GM23338 (cell line): Measurements from ENCODE around the gene WWOX. TPM values are rescaled to one million over a fixed set of nuclear protein-coding genes. Genes with fewer than 3 reads are reported as not detected.

ENCODE experiments used
- ATAC-seq: fragments of 200-7000 bp; cut with Tn5 transposase; 3 replicates; pipeline ENCODE4 v1.9.1; 2020
- DNase-seq: peaks from one replicate; pipeline ENCODE4 v3.0.0-alpha.2; 2015; ENCODE audit warnings: low spot score
- H2AFZ ChIP-seq: fragments of 200-600 bp; sonication (generic); 2 replicates; pipeline ENCODE4 v1.8.0; 2016; ENCODE audit warnings: antibody characterized with exemption, mild to moderate bottlenecking, moderate library complexity
- H3F3A ChIP-seq: fragments of 200-600 bp; sonication (generic); replicated peaks from 2 replicates; pipeline ENCODE4 v1.8.0; 2017; ENCODE audit warnings: antibody characterized with exemption, mixed run types, low read depth
- H3K27ac ChIP-seq: fragments of 200-600 bp; sonication (generic); 2 replicates; pipeline ENCODE4 v1.6.1; 2016; ENCODE audit warnings: low read depth
- H3K27me3 ChIP-seq: fragments of 200-600 bp; sonication (generic); 2 replicates; pipeline ENCODE4 v1.8.0; 2016; ENCODE audit warnings: mild to moderate bottlenecking, mixed run types, moderate library complexity; ENCODE audit not compliant: insufficient read depth
- H3K36me3 ChIP-seq: fragments of 200-600 bp; sonication (generic); 2 replicates; pipeline ENCODE4 v1.8.0; 2016; ENCODE audit warnings: mild to moderate bottlenecking; ENCODE audit not compliant: insufficient read depth
- H3K4me1 ChIP-seq: fragments of 200-600 bp; sonication (generic); 2 replicates; pipeline ENCODE4 v1.8.0; 2016; ENCODE audit warnings: mild to moderate bottlenecking, moderate library complexity; ENCODE audit not compliant: insufficient read depth
- H3K4me2 ChIP-seq: fragments of 200-600 bp; sonication (generic); 2 replicates; pipeline ENCODE4 v1.7.1; 2017; ENCODE audit warnings: mixed run types
- H3K4me3 ChIP-seq: fragments of 200-600 bp; sonication (generic); 2 replicates; pipeline ENCODE4 v1.6.1; 2016; ENCODE audit warnings: mixed run types
- H3K79me2 ChIP-seq: fragments of 200-600 bp; sonication (generic); replicated peaks from 2 replicates; pipeline ENCODE4 v1.8.0; 2017; ENCODE audit warnings: mild to moderate bottlenecking; ENCODE audit not compliant: insufficient read depth
- H3K9me2 ChIP-seq: fragments of 200-600 bp; sonication (generic); 2 replicates; pipeline ENCODE4 v1.8.0; 2017; ENCODE audit not compliant: insufficient read depth
- H4K20me1 ChIP-seq: fragments of 200-600 bp; sonication (generic); replicated peaks from 2 replicates; pipeline ENCODE4 v1.8.0; 2017; ENCODE audit warnings: mild to moderate bottlenecking; ENCODE audit not compliant: insufficient read depth
- H3K27ac Mint-ChIP-seq: 2 replicates; pipeline ENCODE4 v1.8.0; 2020; ENCODE audit warnings: inconsistent platforms, mild to moderate bottlenecking, moderate library complexity, mixed read lengths
- H3K27me3 Mint-ChIP-seq: 3 replicates; pipeline ENCODE4 v1.8.0; 2022; ENCODE audit warnings: low read depth, mild to moderate bottlenecking, moderate library complexity, mixed read lengths, inconsistent platforms; ENCODE audit not compliant: insufficient read depth, poor library complexity
- H3K36me3 Mint-ChIP-seq: 3 replicates; pipeline ENCODE4 v1.8.0; 2021; ENCODE audit warnings: low read depth, mild to moderate bottlenecking, inconsistent platforms, moderate library complexity, mixed read lengths
- H3K4me1 Mint-ChIP-seq: 3 replicates; pipeline ENCODE4 v1.8.0; 2020; ENCODE audit warnings: mild to moderate bottlenecking, inconsistent platforms, mixed read lengths
- H3K4me3 Mint-ChIP-seq: 3 replicates; pipeline ENCODE4 v1.8.0; 2021; ENCODE audit warnings: moderate library complexity, mild to moderate bottlenecking, inconsistent platforms, mixed read lengths
- H3K9me3 Mint-ChIP-seq: 3 replicates; pipeline ENCODE4 v1.8.0; 2020; ENCODE audit warnings: moderate library complexity, mild to moderate bottlenecking, inconsistent platforms, mixed read lengths
- CREB1 ChIP-seq: fragments of 250-450 bp; sonication (Bioruptor Pico); IDR thresholded peaks from 2 replicates; pipeline ENCODE4 v1.5.0; 2020; ENCODE audit warnings: low read depth, mild to moderate bottlenecking, moderate library complexity
- CTCF ChIP-seq, 2 experiments: fragments of 200-600 bp in 1 of 2; sonication (generic) in 1 of 2; conservative IDR thresholded peaks; 2 replicates each; pipeline versions ENCODE4 v1.5.1 to v1.6.1; 2016 to 2017; ENCODE audit warnings: antibody characterized with exemption in 2 of 2, low read depth in 2 of 2, mild to moderate bottlenecking in 2 of 2, moderate library complexity in 1 of 2
- EZH2 ChIP-seq: fragments of 200-600 bp; sonication (generic); IDR thresholded peaks from one replicate; pipeline ENCODE4 v1.8.0; 2017; ENCODE audit warnings: antibody characterized with exemption, mild to moderate bottlenecking, low read depth; ENCODE audit not compliant: unreplicated experiment
- EZH2phosphoT487 ChIP-seq: fragments of 200-600 bp; sonication (generic); IDR thresholded peaks from one replicate; pipeline ENCODE4 v1.8.1; 2018; ENCODE audit warnings: antibody characterized with exemption; ENCODE audit not compliant: unreplicated experiment
- JUNB ChIP-seq: IDR thresholded peaks from one replicate; pipeline ENCODE4 v1.6.1; 2016; ENCODE audit warnings: antibody characterized with exemption; ENCODE audit not compliant: unreplicated experiment
- NANOG ChIP-seq: IDR thresholded peaks from 2 replicates; pipeline ENCODE4 v1.6.1; 2016; ENCODE audit warnings: antibody characterized with exemption, borderline replicate concordance
- POLR2AphosphoS5 ChIP-seq: IDR thresholded peaks from 2 replicates; pipeline ENCODE4 v1.6.1; 2016; ENCODE audit warnings: antibody characterized with exemption, low read depth
- STAT1 ChIP-seq: IDR thresholded peaks from one replicate; pipeline ENCODE4 v1.6.1; 2016; ENCODE audit warnings: antibody characterized with exemption; ENCODE audit not compliant: unreplicated experiment
- ZNF114 ChIP-seq: fragments of 250-450 bp; sonication (Bioruptor Pico); IDR thresholded peaks from 2 replicates; pipeline ENCODE4 v1.5.0; 2020; ENCODE audit warnings: mild to moderate bottlenecking, moderate library complexity
- ZNF331 ChIP-seq: fragments of 250-450 bp; sonication (Bioruptor Pico); IDR thresholded peaks from 2 replicates; pipeline ENCODE4 v1.5.0; 2020; ENCODE audit warnings: low read depth, mild to moderate bottlenecking, moderate library complexity
- polyA plus RNA-seq: library from polyadenylated mRNA; unstranded; fragments of >200 nt; fragmentation: Nextera tagmentation; extraction: Ambion mirVana; gene quantifications from 2 replicates; pipeline ENCODE4 v1.2.1, GENCODE V29; 2016
- total RNA-seq: library from RNA; depleted of rRNA; stranded (reverse); fragments of >200 nt; shearing (Covaris generic); gene quantifications from 2 replicates; pipeline ENCODE4 v1.2.3, GENCODE V29; 2014
- TF ChIP-seq, protein P1 (sequence below): fragments of 250-450 bp; sonication (Bioruptor Pico); IDR thresholded peaks from 2 replicates; pipeline ENCODE4 v1.5.0; 2020; ENCODE audit warnings: mild to moderate bottlenecking, moderate library complexity
- TF ChIP-seq, protein P2 (sequence below): IDR thresholded peaks from one replicate; pipeline ENCODE4 v1.6.1; 2018; ENCODE audit warnings: antibody characterized with exemption; ENCODE audit not compliant: unreplicated experiment
- TF ChIP-seq, protein P3 (sequence below): IDR thresholded peaks from 2 replicates; pipeline ENCODE4 v1.6.1; 2016; ENCODE audit warnings: antibody characterized with exemption

The WWOX gene
- total and polyA plus RNA-seq, 2 experiments from 2014 or later, result 10.0 to 19.3 TPM

- Mint-ChIP-seq H3K9me3 (no peaks in the 10 kb centered on the region), H3K4me1 (no peaks in the 10 kb centered on the region), H3K4me3 (no peak overlapping the region), H3K36me3 (no peaks in the 10 kb centered on the region), H3K27me3 (peaks cover 3% of the 10 kb centered on the region), H3K27ac (no peak overlapping the region)
- DNase-seq (no peak), ATAC-seq (no peak)
- Histone ChIP-seq H4K20me1 (no peaks in the 10 kb centered on the region), H3K36me3 (no peaks in the 10 kb centered on the region), H3K27me3 (no peaks in the 10 kb centered on the region), H2AFZ (no peak overlapping the region), H3K4me1 (no peaks in the 10 kb centered on the region), H3K79me2 (no peaks in the 10 kb centered on the region), H3K9me2 (0 out of 2 replicates have a peak, but pooled peaks cover 2% of the 10 kb centered on the region), H3K4me2 (no peak overlapping the region), H3F3A (no peaks in the 10 kb centered on the region), H3K4me3 (no peak overlapping the region), H3K27ac (no peak overlapping the region)
- TF ChIP-seq CTCF (conservative IDR thresholded peaks at IDR 0.05; ENCODE audit: low read depth in 2 of 2) (no peak), NANOG (no peak), JUNB (no peak), POLR2AphosphoS5 (no peak), EZH2phosphoT487 (no peak), ZNF331 (CRISPR knock-in tag) (no peak), EZH2 (no peak), CREB1 (CRISPR knock-in tag) (no peak), STAT1 (no peak), ZNF114 (CRISPR knock-in tag) (no peak)
- TF ChIP-seq, protein P1, sequence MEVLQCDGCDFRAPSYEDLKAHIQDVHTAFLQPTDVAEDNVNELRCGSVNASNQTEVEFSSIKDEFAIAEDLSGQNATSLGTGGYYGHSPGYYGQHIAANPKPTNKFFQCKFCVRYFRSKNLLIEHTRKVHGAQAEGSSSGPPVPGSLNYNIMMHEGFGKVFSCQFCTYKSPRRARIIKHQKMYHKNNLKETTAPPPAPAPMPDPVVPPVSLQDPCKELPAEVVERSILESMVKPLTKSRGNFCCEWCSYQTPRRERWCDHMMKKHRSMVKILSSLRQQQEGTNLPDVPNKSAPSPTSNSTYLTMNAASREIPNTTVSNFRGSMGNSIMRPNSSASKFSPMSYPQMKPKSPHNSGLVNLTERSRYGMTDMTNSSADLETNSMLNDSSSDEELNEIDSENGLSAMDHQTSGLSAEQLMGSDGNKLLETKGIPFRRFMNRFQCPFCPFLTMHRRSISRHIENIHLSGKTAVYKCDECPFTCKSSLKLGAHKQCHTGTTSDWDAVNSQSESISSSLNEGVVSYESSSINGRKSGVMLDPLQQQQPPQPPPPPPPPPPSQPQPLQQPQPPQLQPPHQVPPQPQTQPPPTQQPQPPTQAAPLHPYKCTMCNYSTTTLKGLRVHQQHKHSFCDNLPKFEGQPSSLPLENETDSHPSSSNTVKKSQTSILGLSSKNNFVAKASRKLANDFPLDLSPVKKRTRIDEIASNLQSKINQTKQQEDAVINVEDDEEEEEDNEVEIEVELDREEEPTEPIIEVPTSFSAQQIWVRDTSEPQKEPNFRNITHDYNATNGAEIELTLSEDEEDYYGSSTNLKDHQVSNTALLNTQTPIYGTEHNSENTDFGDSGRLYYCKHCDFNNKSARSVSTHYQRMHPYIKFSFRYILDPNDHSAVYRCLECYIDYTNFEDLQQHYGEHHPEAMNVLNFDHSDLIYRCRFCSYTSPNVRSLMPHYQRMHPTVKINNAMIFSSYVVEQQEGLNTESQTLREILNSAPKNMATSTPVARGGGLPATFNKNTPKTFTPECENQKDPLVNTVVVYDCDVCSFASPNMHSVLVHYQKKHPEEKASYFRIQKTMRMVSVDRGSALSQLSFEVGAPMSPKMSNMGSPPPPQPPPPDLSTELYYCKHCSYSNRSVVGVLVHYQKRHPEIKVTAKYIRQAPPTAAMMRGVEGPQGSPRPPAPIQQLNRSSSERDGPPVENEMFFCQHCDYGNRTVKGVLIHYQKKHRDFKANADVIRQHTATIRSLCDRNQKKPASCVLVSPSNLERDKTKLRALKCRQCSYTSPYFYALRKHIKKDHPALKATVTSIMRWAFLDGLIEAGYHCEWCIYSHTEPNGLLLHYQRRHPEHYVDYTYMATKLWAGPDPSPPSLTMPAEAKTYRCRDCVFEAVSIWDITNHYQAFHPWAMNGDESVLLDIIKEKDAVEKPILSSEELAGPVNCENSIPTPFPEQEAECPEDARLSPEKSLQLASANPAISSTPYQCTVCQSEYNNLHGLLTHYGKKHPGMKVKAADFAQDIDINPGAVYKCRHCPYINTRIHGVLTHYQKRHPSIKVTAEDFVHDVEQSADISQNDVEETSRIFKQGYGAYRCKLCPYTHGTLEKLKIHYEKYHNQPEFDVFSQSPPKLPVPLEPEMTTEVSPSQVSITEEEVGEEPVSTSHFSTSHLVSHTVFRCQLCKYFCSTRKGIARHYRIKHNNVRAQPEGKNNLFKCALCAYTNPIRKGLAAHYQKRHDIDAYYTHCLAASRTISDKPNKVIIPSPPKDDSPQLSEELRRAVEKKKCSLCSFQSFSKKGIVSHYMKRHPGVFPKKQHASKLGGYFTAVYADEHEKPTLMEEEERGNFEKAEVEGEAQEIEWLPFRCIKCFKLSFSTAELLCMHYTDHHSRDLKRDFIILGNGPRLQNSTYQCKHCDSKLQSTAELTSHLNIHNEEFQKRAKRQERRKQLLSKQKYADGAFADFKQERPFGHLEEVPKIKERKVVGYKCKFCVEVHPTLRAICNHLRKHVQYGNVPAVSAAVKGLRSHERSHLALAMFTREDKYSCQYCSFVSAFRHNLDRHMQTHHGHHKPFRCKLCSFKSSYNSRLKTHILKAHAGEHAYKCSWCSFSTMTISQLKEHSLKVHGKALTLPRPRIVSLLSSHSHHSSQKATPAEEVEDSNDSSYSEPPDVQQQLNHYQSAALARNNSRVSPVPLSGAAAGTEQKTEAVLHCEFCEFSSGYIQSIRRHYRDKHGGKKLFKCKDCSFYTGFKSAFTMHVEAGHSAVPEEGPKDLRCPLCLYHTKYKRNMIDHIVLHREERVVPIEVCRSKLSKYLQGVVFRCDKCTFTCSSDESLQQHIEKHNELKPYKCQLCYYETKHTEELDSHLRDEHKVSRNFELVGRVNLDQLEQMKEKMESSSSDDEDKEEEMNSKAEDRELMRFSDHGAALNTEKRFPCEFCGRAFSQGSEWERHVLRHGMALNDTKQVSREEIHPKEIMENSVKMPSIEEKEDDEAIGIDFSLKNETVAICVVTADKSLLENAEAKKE (CRISPR knock-in tag), result no peak
- TF ChIP-seq, protein P2, sequence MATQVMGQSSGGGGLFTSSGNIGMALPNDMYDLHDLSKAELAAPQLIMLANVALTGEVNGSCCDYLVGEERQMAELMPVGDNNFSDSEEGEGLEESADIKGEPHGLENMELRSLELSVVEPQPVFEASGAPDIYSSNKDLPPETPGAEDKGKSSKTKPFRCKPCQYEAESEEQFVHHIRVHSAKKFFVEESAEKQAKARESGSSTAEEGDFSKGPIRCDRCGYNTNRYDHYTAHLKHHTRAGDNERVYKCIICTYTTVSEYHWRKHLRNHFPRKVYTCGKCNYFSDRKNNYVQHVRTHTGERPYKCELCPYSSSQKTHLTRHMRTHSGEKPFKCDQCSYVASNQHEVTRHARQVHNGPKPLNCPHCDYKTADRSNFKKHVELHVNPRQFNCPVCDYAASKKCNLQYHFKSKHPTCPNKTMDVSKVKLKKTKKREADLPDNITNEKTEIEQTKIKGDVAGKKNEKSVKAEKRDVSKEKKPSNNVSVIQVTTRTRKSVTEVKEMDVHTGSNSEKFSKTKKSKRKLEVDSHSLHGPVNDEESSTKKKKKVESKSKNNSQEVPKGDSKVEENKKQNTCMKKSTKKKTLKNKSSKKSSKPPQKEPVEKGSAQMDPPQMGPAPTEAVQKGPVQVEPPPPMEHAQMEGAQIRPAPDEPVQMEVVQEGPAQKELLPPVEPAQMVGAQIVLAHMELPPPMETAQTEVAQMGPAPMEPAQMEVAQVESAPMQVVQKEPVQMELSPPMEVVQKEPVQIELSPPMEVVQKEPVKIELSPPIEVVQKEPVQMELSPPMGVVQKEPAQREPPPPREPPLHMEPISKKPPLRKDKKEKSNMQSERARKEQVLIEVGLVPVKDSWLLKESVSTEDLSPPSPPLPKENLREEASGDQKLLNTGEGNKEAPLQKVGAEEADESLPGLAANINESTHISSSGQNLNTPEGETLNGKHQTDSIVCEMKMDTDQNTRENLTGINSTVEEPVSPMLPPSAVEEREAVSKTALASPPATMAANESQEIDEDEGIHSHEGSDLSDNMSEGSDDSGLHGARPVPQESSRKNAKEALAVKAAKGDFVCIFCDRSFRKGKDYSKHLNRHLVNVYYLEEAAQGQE, result no peak
- TF ChIP-seq, protein P3, sequence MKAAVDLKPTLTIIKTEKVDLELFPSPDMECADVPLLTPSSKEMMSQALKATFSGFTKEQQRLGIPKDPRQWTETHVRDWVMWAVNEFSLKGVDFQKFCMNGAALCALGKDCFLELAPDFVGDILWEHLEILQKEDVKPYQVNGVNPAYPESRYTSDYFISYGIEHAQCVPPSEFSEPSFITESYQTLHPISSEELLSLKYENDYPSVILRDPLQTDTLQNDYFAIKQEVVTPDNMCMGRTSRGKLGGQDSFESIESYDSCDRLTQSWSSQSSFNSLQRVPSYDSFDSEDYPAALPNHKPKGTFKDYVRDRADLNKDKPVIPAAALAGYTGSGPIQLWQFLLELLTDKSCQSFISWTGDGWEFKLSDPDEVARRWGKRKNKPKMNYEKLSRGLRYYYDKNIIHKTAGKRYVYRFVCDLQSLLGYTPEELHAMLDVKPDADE, result no peak
These were observed 435.6 kb downstream of the WWOX start for GRCh38 chr16:78535098-78535497.
